ENCODE data around the gene RHBDD1.

- TF ChIP-seq, protein P1, sequence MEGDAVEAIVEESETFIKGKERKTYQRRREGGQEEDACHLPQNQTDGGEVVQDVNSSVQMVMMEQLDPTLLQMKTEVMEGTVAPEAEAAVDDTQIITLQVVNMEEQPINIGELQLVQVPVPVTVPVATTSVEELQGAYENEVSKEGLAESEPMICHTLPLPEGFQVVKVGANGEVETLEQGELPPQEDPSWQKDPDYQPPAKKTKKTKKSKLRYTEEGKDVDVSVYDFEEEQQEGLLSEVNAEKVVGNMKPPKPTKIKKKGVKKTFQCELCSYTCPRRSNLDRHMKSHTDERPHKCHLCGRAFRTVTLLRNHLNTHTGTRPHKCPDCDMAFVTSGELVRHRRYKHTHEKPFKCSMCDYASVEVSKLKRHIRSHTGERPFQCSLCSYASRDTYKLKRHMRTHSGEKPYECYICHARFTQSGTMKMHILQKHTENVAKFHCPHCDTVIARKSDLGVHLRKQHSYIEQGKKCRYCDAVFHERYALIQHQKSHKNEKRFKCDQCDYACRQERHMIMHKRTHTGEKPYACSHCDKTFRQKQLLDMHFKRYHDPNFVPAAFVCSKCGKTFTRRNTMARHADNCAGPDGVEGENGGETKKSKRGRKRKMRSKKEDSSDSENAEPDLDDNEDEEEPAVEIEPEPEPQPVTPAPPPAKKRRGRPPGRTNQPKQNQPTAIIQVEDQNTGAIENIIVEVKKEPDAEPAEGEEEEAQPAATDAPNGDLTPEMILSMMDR (IDR thresholded peaks at IDR 0.05; ENCODE audit: low read depth, low read length, poor library complexity, severe bottlenecking): no peak
- no peak for TF ChIP-seq EZH2phosphoT487 (IDR thresholded peaks at IDR 0.05; ENCODE audit: borderline replicate concordance, low read length)
These were observed 45.4 kb upstream of the RHBDD1 start for GRCh38 chr2:226790431-226790830.
